ENCODE results near the gene MAPK8. TPM values are rescaled to one million over a fixed set of nuclear protein-coding genes. Genes with fewer than 3 reads are reported as not detected.

Gene MAPK8
- total RNA-seq, 2 experiments from 2014 or later: 29.1 to 40.5 TPM

DNA sequence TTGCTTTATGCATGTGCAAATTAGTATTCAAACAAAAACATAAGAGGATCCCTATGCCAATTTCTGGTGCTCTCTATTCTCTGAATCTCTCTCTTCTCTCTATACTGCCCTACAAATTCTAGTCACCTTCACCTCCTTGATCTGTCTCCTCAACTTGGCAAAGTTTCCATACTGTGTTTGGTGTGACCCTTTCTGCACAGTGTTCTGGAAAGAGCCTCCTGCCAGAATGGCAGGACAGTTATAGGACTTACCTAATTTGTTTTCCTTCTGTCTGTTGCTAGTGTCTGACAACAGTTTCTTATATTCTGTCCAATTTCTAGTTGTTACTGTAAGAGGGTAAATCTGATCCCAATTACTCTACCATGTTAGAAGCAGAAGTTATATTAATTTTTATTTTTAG is 34.3 kb downstream of the MAPK8 start:
- Histone ChIP-seq H3K36me3 (ENCODE audit: insufficient read depth, low read length) (no peaks in the 10 kb centered on the region), H3K9me2 (ENCODE audit: insufficient read depth, low read length) (no peaks in the 10 kb centered on the region), H3K4me3 (ENCODE audit: low read depth, low read length, poor library complexity, severe bottlenecking) (no peak overlapping the region), H3K79me2 (ENCODE audit: insufficient read depth, low read depth, low read length) (no peaks in the 10 kb centered on the region), H3K4me1 (ENCODE audit: insufficient read depth, low read length, poor library complexity, severe bottlenecking) (no peaks in the 10 kb centered on the region), H3K9me3 (ENCODE audit: low read length) (no peaks in the 10 kb centered on the region), H3K4me2 (ENCODE audit: low read length) (no peak overlapping the region), H3K27ac (ENCODE audit: low read depth, low read length, poor library complexity, severe bottlenecking) (no peak overlapping the region), H4K20me1 (ENCODE audit: insufficient read depth, low read length) (no peaks in the 10 kb centered on the region), H2AFZ (ENCODE audit: low read length) (no peak overlapping the region)
- CTCF ChIA-PET (ENCODE audit: unreplicated experiment): no interaction called here
- TF ChIP-seq CTCF (conservative IDR thresholded peaks at IDR 0.05; ENCODE audit: low read length): no peak
- no peak for TF ChIP-seq EZH2phosphoT487 (IDR thresholded peaks at IDR 0.05; ENCODE audit: borderline replicate concordance, low read depth, low read length)
- POLR2A ChIA-PET: no interaction called here
- intact Hi-C loops (cut with micrococcal nuclease; ENCODE audit: unreplicated experiment): no loop called here
- no peak for DNase-seq (ENCODE audit: low spot score)
- BruUV-seq (replicated peaks): no TSS peak

GRCh38 chr10:48343106-48343505 is 36.6 kb downstream of the MAPK8 start:
- no peaks in the 10 kb centered on the region for H3K4me1 ChIP-seq (ENCODE audit: insufficient read depth, low read length, poor library complexity, severe bottlenecking)
- no peaks in the 10 kb centered on the region for H4K20me1 ChIP-seq (ENCODE audit: insufficient read depth, low read length)
- H2AFZ ChIP-seq (ENCODE audit: low read length): no peak overlapping the region
- TF ChIP-seq EZH2phosphoT487 (IDR thresholded peaks at IDR 0.05; ENCODE audit: borderline replicate concordance, low read depth, low read length): no peak
- no peak for TF ChIP-seq CTCF (conservative IDR thresholded peaks at IDR 0.05; ENCODE audit: low read length)
- intact Hi-C loops (cut with micrococcal nuclease; ENCODE audit: unreplicated experiment): no loop called here
- ChIA-PET POLR2A (no interaction called here), CTCF (ENCODE audit: unreplicated experiment) (no interaction called here)
- no peak overlapping the region for H3K4me3 ChIP-seq (ENCODE audit: low read depth, low read length, poor library complexity, severe bottlenecking)
- H3K27ac ChIP-seq (ENCODE audit: low read depth, low read length, poor library complexity, severe bottlenecking): no peak overlapping the region
- no peaks in the 10 kb centered on the region for H3K9me3 ChIP-seq (ENCODE audit: low read length)
- no peaks in the 10 kb centered on the region for H3K9me2 ChIP-seq (ENCODE audit: insufficient read depth, low read length)
- BruUV-seq (replicated peaks): no TSS peak
- no peaks in the 10 kb centered on the region for H3K36me3 ChIP-seq (ENCODE audit: insufficient read depth, low read length)
- H3K4me2 ChIP-seq (ENCODE audit: low read length): no peak overlapping the region
- no peaks in the 10 kb centered on the region for H3K79me2 ChIP-seq (ENCODE audit: insufficient read depth, low read depth, low read length)
- DNase-seq (ENCODE audit: low spot score): no peak

- no TSS peak for BruUV-seq (replicated peaks)
- CTCF ChIA-PET (ENCODE audit: unreplicated experiment): no interaction called here
- Histone ChIP-seq H3K4me1 (ENCODE audit: insufficient read depth, low read length, poor library complexity, severe bottlenecking) (no peaks in the 10 kb centered on the region), H3K36me3 (ENCODE audit: insufficient read depth, low read length) (no peaks in the 10 kb centered on the region), H4K20me1 (ENCODE audit: insufficient read depth, low read length) (no peaks in the 10 kb centered on the region), H3K4me2 (ENCODE audit: low read length) (no peak overlapping the region), H2AFZ (ENCODE audit: low read length) (no peak overlapping the region), H3K9me3 (ENCODE audit: low read length) (no peaks in the 10 kb centered on the region), H3K4me3 (ENCODE audit: low read depth, low read length, poor library complexity, severe bottlenecking) (no peak overlapping the region), H3K79me2 (ENCODE audit: insufficient read depth, low read depth, low read length) (no peaks in the 10 kb centered on the region), H3K27ac (ENCODE audit: low read depth, low read length, poor library complexity, severe bottlenecking) (no peak overlapping the region), H3K9me2 (ENCODE audit: insufficient read depth, low read length) (no peaks in the 10 kb centered on the region)
- DNase-seq (ENCODE audit: low spot score): no peak
- POLR2A ChIA-PET: no interaction called here
- intact Hi-C loops (cut with micrococcal nuclease; ENCODE audit: unreplicated experiment): no loop called here
- TF ChIP-seq EZH2phosphoT487 (IDR thresholded peaks at IDR 0.05; ENCODE audit: borderline replicate concordance, low read depth, low read length) (no peak), CTCF (conservative IDR thresholded peaks at IDR 0.05; ENCODE audit: low read length) (no peak)
Measured at GRCh38 chr10:48343921-48344598, 37.6 kb downstream of the MAPK8 start.

Measured in OCI-LY7 (cell line).